HG02588 (cell line): ENCODE results near the gene ZNF484.
"Not testable (repeated sequence)": the region's sequence is repeated elsewhere in the genome, so short reads cannot be mapped to it uniquely, and the experiment has no call there.

Experiments
- ATAC-seq: cut with Tn5 transposase; IDR thresholded peaks from one replicate; pipeline ENCODE4 v1.9.1; 2021; ENCODE audit warnings: mild to moderate bottlenecking, moderate library complexity; ENCODE audit not compliant: unreplicated experiment

ZNF484 gene

DNA sequence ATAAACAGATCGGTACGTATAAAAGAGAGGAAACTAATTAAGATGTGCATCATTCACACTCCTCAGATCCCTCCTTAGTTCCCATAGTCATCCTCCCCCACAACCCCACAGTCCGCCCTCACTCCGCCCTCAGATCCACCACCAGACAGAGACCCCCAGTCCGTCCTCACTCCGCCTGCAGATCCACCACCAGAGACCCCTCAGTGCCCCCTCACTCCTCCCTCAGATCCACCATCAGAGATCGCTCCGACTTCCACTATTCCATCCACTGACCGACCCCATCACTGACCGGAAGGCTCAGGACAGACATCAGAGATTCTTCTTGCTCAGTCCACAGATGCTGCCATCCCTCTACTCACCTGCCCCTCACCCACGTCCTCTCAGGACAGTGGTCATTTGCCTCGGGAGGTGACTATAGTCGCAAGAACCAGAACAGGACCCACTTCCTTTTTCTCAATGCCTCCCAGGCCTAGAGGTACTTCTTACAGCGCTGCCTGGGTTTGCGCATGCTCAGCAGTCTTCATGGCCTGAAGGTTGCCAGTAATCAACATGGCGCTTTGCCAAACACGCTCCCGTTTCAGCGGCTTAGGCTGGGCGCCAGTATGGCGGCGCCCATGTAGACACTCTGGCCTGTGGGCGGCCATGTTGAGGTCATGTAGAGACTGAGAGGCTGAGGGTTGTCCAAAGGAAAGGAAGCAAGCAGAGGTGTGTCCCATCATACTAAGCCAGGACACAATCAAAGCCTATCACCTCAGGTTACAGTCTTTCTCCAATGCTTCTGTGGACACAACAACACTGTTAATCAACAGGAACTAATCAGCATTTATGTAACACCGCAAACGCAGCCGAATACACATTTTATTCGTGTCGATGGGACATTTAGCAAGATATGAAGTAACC lies at the start of gene ZNF484:
Gene ZNF484, minus strand, starts transcription at position 508 of the 900 bp plus-strand sequence. CDS start 3,009 bp downstream, outside the sequence.
- ATAC-seq, result peak; percentile 99

DNA sequence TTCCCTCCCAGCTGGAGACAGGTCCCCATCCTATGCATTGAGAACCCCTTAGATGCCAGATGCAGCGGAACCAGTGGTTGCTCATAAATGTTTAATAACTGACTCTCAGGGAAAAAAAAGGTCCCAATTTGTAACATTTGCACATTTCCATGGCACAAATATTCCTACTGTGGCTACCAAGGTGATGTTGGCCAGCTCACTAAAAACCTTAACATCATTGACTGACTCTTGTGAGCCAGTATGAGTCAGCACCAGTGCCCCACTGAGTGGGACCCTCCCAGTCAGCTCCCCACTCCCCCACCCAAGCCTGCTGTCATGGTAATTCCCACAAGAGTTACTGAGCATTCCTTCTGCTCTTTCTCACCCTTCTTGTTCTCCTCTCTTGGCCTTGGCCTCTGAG lies 42.6 kb upstream of the ZNF484 start:
- no peak for ATAC-seq

- ATAC-seq, result no peak
Measured at GRCh38 chr9:92917176-92917800, 39.5 kb upstream of the ZNF484 start.

- no peak for ATAC-seq
Measured at GRCh38 chr9:92911511-92912475, 34.0 kb upstream of the ZNF484 start.

GRCh38 chr9:92905137-92905536 lies 27.3 kb upstream of the ZNF484 start:
- ATAC-seq, result not testable (repeated sequence)

DNA sequence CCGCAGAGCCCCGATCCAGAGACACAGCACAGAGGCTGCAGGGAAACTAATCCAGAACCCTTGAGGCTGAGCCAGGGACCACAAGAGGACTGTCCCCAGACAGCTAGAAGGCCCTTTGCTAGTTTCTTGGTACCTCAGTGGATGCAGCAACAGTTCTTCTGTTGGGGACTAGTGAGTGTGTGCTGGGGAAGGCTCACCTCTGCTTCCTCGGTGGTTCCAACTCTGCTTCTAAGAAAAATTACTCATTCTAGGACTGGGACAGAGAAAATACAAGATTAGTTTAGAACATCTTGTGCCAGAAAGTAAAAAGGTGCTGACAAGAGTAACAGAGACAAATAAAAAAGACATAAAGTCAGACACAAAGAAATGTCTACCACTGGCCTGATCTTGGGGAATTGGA lies 19.5 kb upstream of the ZNF484 start:
- ATAC-seq, result no peak

- no peak for ATAC-seq
Measured at GRCh38 chr9:92895812-92896436, 18.1 kb upstream of the ZNF484 start.

DNA sequence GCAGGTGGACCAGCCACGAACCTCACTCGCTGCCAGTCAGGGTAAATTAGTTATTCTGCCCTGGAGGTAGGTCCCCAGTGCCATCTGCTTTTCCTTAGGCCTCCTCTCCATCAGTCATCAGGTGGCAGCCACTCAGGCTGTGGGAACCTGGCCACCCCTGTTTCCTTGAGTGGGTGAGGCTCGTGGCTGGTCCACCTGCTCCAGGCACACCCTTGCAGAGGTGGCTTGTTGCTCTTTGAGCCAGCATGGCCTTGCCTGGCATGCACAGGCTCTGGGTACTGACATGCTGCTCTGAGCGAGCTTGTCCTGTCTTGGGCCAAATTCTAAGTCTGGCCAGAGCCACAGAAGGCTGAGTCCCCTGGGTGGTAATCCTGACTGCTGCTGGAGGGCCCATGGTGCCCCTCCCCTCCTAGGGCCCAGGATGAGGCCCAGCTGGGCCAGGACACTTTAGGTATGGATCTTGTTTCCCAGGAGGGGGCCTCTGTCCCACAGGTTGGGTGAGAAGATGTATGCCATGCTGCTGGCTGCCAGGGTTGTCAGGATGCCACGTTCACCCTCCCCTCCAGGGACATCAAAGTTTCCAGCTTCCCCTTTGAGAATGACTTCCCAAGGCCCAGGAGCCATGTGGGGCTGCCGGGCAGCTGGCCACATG lies 17.0 kb upstream of the ZNF484 start:
- ATAC-seq, result no peak

DNA sequence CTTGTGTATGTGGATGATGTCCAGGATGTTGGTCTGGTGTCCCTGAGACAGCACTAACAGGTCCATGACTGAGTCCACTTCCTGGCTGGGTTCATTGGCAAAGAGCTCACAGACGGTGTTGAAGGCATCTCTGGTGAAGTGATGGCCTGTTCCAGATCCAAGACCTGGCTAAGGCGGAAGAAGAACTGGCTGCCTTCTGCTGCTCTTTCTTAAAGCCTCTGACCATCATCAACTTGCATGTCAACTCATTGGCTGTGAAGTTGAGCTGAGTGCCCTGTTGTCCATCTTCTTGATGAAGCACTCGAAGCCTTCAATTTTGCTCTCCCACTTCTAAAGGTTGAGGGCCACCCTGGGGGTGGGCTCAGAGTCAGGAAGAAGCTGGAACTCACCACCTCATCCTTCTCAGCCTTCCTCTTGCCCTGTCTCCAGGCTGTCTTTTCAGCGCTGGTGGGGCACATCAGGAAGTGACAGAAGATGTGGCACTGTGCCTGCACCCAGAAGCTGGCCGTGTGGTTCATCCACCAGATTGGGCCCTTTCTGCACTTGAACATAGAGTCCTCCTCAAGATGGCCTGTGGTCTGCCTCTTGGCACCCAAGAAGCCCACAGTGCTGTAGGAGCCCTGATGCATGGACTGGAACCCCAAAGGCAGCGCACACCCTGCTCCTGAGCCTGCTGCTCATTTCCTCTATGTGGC lies 16.2 kb upstream of the ZNF484 start:
- ATAC-seq, result not testable (repeated sequence)

- not testable (repeated sequence) for ATAC-seq
Measured at GRCh38 chr9:92892276-92892675, 14.4 kb upstream of the ZNF484 start.

- ATAC-seq, result no peak
Measured at GRCh38 chr9:92890761-92891160, 12.9 kb upstream of the ZNF484 start.

- ATAC-seq, result no peak
Measured at GRCh38 chr9:92887880-92888338, 10.1 kb upstream of the ZNF484 start.

DNA sequence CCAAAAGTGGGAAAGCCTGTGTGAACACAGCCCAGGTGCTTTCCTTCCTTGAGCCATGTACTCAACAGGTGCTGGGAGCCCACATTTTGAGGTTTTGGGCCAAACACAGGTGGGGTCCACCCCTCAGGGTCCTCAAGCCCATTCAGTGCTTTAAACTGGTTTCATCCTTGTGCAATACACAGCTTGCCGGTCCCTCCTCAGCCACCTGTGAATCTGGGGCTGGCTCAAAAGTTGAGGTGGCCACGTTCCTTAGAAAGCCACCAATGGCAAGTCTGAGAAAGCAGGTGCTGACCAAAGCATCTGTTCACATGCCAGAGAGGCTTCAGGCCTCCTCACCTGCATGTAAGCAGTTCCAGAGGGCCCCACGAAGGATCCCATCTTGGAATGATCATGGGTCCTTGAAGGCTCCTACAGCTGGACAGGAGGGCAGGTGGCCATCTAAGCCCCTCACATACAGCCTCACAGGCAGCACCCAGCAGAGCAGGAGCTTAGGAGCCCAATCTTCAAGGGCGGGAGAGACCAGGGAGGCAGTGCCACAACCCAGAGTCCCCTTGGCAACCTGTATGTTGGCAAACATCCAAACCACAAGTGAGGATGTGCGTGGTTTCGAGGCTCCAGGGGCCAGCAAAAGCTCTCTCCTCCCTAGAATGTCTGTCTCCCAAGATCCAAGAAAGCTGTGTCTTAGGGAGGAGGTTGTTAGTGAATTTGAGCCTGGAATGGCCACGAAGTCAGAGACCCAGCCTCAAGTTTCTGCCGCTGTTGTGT lies 9.2 kb upstream of the ZNF484 start:
- ATAC-seq, result not testable (repeated sequence)

GRCh38 chr9:92883666-92884405 lies 6.0 kb upstream of the ZNF484 start:
- ATAC-seq, result not testable (repeated sequence)

DNA sequence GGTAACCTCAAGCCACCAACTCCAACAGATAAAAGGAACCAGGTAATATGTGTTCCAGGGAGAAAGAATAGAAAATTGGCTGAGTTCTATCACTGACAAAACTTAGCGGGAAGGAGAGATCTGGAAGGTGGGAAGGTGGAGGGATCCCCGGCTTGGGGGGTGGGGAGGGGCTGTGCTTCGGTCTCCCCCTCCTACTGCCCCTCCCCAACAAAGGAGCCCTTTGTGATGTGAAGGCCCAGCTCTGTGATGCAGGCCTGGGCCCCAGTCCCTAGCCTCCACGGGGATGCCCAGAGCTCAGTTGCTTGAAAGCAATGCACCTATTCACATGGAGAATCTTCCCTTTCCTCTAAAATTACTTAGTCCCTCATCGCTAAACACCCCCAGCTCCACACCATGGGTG lies 4.4 kb upstream of the ZNF484 start:
- ATAC-seq, result no peak

GRCh38 chr9:92875373-92875772 lies 2.5 kb downstream of the ZNF484 start:
- no peak for ATAC-seq

GRCh38 chr9:92870289-92870688 lies 7.5 kb downstream of the ZNF484 start:
- no peak for ATAC-seq

DNA sequence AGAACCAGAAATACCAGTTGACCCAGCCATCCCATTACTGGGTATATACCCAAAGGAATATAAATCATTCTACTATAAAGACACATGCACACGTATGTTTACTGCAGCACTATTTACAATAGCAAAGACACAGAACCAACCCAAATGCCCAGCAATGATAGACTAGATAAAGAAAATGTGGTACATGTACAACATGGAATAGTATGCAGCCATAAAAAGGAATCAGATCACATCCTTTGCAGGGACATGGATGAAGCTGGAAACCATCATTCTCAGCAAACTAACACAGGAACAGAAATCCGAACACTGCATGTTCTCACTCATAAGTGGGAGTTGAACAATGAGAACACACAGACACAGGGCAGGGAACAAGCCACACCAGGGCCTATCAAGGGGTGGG lies 11.2 kb downstream of the ZNF484 start:
- ATAC-seq, result not testable (repeated sequence)
